SK-N-SH treated with all-trans-retinoic acid at 6 μM for 48 hours (cell line): Measurements from ENCODE around the gene EML4.

Experiments
- ARNTL ChIP-seq: fragments of 450-650 bp; formaldehyde crosslinking; IDR thresholded peaks from 2 replicates; pipeline ENCODE4 v1.5.0; 2020; ENCODE audit warnings: low read depth, mild to moderate bottlenecking, moderate library complexity, borderline replicate concordance
- CREB5 ChIP-seq: fragments of 250-450 bp; sonication (Bioruptor Pico); IDR thresholded peaks from 2 replicates; pipeline ENCODE4 v1.5.1; 2020; ENCODE audit warnings: low read depth, mild to moderate bottlenecking, moderate library complexity
- ESRRG ChIP-seq: fragments of 250-450 bp; sonication (Bioruptor Pico); IDR thresholded peaks from 2 replicates; pipeline ENCODE4 v1.6.1; 2021; ENCODE audit warnings: mild to moderate bottlenecking
- GLIS3 ChIP-seq: fragments of 250-450 bp; sonication (Bioruptor Pico); IDR thresholded peaks from 2 replicates; pipeline ENCODE4 v1.5.0; 2020; ENCODE audit warnings: mild to moderate bottlenecking, moderate library complexity
- OSR1 ChIP-seq: fragments of 250-450 bp; sonication (Bioruptor Pico); IDR thresholded peaks from 2 replicates; pipeline ENCODE4 v1.8.0; 2022; ENCODE audit warnings: moderate library complexity, mild to moderate bottlenecking, inconsistent platforms
- PPARA ChIP-seq: fragments of 250-450 bp; sonication (Bioruptor Pico); IDR thresholded peaks from 2 replicates; pipeline ENCODE4 v1.5.0; 2020; ENCODE audit warnings: mild to moderate bottlenecking, borderline replicate concordance
- RARB ChIP-seq: fragments of 250-450 bp; sonication (Bioruptor Pico); IDR thresholded peaks from 2 replicates; pipeline ENCODE4 v1.8.0; 2021; ENCODE audit warnings: mild to moderate bottlenecking, moderate library complexity
- SNAI2 ChIP-seq: fragments of 250-450 bp; sonication (Bioruptor Pico); IDR thresholded peaks from 2 replicates; pipeline ENCODE4 v1.5.0; 2020; ENCODE audit warnings: mild to moderate bottlenecking, moderate library complexity
- TOX ChIP-seq: fragments of 250-450 bp; sonication (Bioruptor Pico); IDR thresholded peaks from 2 replicates; pipeline ENCODE4 v1.8.0; 2021; ENCODE audit warnings: mild to moderate bottlenecking, moderate library complexity, borderline replicate concordance
- TSHZ2 ChIP-seq: fragments of 250-450 bp; sonication (Bioruptor Pico); IDR thresholded peaks from 2 replicates; pipeline ENCODE4 v1.5.0; 2020; ENCODE audit warnings: mild to moderate bottlenecking, moderate library complexity
- ZFP3 ChIP-seq: fragments of 250-450 bp; sonication (Bioruptor Pico); IDR thresholded peaks from 2 replicates; pipeline ENCODE4 v1.5.0; 2020; ENCODE audit warnings: mild to moderate bottlenecking, moderate library complexity
- ZNF70 ChIP-seq: fragments of 450-650 bp; formaldehyde crosslinking; IDR thresholded peaks from 2 replicates; pipeline ENCODE4 v1.5.0; 2020; ENCODE audit warnings: mild to moderate bottlenecking, moderate library complexity
- TF ChIP-seq, protein P1 (sequence below): fragments of 250-450 bp; sonication (Bioruptor Pico); IDR thresholded peaks from 2 replicates; pipeline ENCODE4 v1.8.0; 2020; ENCODE audit warnings: mild to moderate bottlenecking, moderate library complexity, borderline replicate concordance
- TF ChIP-seq, protein P2 (sequence below): fragments of 250-450 bp; sonication (Bioruptor Pico); IDR thresholded peaks from 2 replicates; pipeline ENCODE4 v1.5.1; 2021; ENCODE audit warnings: mild to moderate bottlenecking, moderate library complexity

GRCh38 chr2:42183775-42184174, 14.6 kb downstream of the EML4 start:
- TF ChIP-seq, protein P1, sequence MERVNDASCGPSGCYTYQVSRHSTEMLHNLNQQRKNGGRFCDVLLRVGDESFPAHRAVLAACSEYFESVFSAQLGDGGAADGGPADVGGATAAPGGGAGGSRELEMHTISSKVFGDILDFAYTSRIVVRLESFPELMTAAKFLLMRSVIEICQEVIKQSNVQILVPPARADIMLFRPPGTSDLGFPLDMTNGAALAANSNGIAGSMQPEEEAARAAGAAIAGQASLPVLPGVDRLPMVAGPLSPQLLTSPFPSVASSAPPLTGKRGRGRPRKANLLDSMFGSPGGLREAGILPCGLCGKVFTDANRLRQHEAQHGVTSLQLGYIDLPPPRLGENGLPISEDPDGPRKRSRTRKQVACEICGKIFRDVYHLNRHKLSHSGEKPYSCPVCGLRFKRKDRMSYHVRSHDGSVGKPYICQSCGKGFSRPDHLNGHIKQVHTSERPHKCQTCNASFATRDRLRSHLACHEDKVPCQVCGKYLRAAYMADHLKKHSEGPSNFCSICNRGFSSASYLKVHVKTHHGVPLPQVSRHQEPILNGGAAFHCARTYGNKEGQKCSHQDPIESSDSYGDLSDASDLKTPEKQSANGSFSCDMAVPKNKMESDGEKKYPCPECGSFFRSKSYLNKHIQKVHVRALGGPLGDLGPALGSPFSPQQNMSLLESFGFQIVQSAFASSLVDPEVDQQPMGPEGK (CRISPR knock-in tag), result no peak
- no peak for TF ChIP-seq RARB (CRISPR knock-in tag)
- no peak for TF ChIP-seq CREB5 (CRISPR knock-in tag)
- TF ChIP-seq, protein P2, sequence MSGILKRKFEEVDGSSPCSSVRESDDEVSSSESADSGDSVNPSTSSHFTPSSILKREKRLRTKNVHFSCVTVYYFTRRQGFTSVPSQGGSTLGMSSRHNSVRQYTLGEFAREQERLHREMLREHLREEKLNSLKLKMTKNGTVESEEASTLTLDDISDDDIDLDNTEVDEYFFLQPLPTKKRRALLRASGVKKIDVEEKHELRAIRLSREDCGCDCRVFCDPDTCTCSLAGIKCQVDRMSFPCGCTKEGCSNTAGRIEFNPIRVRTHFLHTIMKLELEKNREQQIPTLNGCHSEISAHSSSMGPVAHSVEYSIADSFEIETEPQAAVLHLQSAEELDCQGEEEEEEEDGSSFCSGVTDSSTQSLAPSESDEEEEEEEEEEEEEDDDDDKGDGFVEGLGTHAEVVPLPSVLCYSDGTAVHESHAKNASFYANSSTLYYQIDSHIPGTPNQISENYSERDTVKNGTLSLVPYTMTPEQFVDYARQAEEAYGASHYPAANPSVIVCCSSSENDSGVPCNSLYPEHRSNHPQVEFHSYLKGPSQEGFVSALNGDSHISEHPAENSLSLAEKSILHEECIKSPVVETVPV (CRISPR knock-in tag), result no peak
- no peak for TF ChIP-seq ZFP3 (CRISPR knock-in tag)
- TF ChIP-seq SNAI2 (CRISPR knock-in tag), result no peak
- TF ChIP-seq TSHZ2 (CRISPR knock-in tag), result no peak
- no peak for TF ChIP-seq ESRRG (CRISPR knock-in tag)
- no peak for TF ChIP-seq OSR1
- no peak for TF ChIP-seq ARNTL (CRISPR knock-in tag)
- no peak for TF ChIP-seq GLIS3
- no peak for TF ChIP-seq TOX (CRISPR knock-in tag)
- TF ChIP-seq PPARA (CRISPR knock-in tag), result no peak
- no peak for TF ChIP-seq ZNF70 (CRISPR knock-in tag)
